Spleen (tissue), 11 donors: ENCODE data around the gene RNF11. TPM values are rescaled to one million over a fixed set of nuclear protein-coding genes. Genes with fewer than 3 reads are reported as not detected.
"Not testable (repeated sequence)": the region's sequence is repeated elsewhere in the genome, so short reads cannot be mapped to it uniquely, and the experiment has no call there.

Experiments used
- DNase-seq: peaks from one replicate; pipeline ENCODE4 v3.0.0-alpha.2; 2020
- H3K27ac ChIP-seq, 8 donors: fragments of 200-600 bp; sonication (generic) in 7 of 8; 1 replicate in 4 of 8; 2 replicates in 4 of 8; pipeline versions ENCODE4 v1.5.0 to v1.8.0; 2016 to 2021; ENCODE audit warnings: inconsistent platforms in 4 of 8, mild to moderate bottlenecking in 4 of 8, moderate library complexity in 1 of 8
- H3K27me3 ChIP-seq, 7 donors: fragments of 200-600 bp; sonication (generic) in 6 of 7; replicated peaks in 1 of 7; 1 replicate in 4 of 7; 2 replicates in 3 of 7; pipeline versions ENCODE4 v1.5.0 to v1.8.0; 2016 to 2021; ENCODE audit warnings: inconsistent platforms in 3 of 7, mild to moderate bottlenecking in 1 of 7
- H3K36me3 ChIP-seq, 6 donors: fragments of 200-600 bp; sonication (generic) in 5 of 6; 1 replicate in 4 of 6; 2 replicates in 2 of 6; pipeline versions ENCODE4 v1.5.0 to v1.8.0; 2016 to 2021; ENCODE audit warnings: inconsistent platforms in 2 of 6
- H3K4me1 ChIP-seq, 6 donors: fragments of 200-600 bp; sonication (generic) in 5 of 6; 1 replicate in 3 of 6; 2 replicates in 3 of 6; pipeline versions ENCODE4 v1.5.0 to v1.8.0; 2016 to 2021; ENCODE audit warnings: inconsistent platforms in 3 of 6
- H3K4me3 ChIP-seq, 8 donors: fragments of 200-600 bp; sonication (generic) in 7 of 8; 1 replicate in 4 of 8; 2 replicates in 4 of 8; pipeline versions ENCODE4 v1.5.0 to v1.8.0; 2016 to 2021; ENCODE audit warnings: inconsistent platforms in 4 of 8, mild to moderate bottlenecking in 4 of 8, moderate library complexity in 2 of 8
- H3K9me3 ChIP-seq, 8 donors: fragments of 200-600 bp; sonication (generic) in 7 of 8; 1 replicate in 4 of 8; 2 replicates in 4 of 8; pipeline versions ENCODE4 v1.5.0 to v1.8.0; 2016 to 2021; ENCODE audit warnings: inconsistent platforms in 4 of 8
- CTCF ChIP-seq, 11 experiments: fragments of 200-600 bp in 7 of 11; fragments of 450-650 bp in 4 of 11; sonication (generic) in 4 of 11; IDR thresholded peaks in 8 of 11; conservative IDR thresholded peaks in 3 of 11; 1 replicate in 7 of 11; 2 replicates in 4 of 11; pipeline versions ENCODE4 v1.4.0 to v1.8.0; 2016 to 2021; ENCODE audit warnings: antibody characterized with exemption in 11 of 11, inconsistent platforms in 4 of 11, mild to moderate bottlenecking in 1 of 11
- POLR2A ChIP-seq, 3 donors: fragments of 450-650 bp; IDR thresholded peaks; one replicate each; pipeline ENCODE4 v1.5.1; 2017; ENCODE audit warnings: antibody characterized with exemption in 3 of 3, mild to moderate bottlenecking in 1 of 3
- POLR2AphosphoS5 ChIP-seq, 3 donors: sonication (generic); formaldehyde crosslinking; IDR thresholded peaks; one replicate each; pipeline ENCODE4 v1.5.1; 2017; ENCODE audit warnings: antibody characterized with exemption in 3 of 3
- WGBS, 5 donors: extraction: QIAGEN DNeasy Blood & Tissue Kit in 3 of 5; methylation state at CpG; one replicate each; pipeline versions ENCODE4 v1.1.5 to v1.1.7; 2013 to 2018; 5-methylcytosine and 5-hydroxymethylcytosine counted together
- intact Hi-C: fragments of 100-400 bp; cut with DNase I; formaldehyde crosslinking; loops from one replicate; pipeline ENCODE4 v1.15.0; 2023; ENCODE audit warnings: low total_unique reads
- polyA plus RNA-seq, 3 donors: library from polyadenylated mRNA; stranded (reverse); fragments of 200-250 nt; gene quantifications; one replicate each; pipeline ENCODE4 v1.2.1, GENCODE V29; 2013
- total RNA-seq, 7 donors: library from RNA; depleted of rRNA in 3 of 7; stranded (reverse); fragments of >200 nt in 3 of 7; fragmentation: NEBNext Ultra II Directional in 4 of 7; extraction: Animal tissue kit (Norgen Biotek cat#: 25700) in 4 of 7; gene quantifications; one replicate each; pipeline versions ENCODE4 v1.1.0 to v1.2.1, GENCODE V29; 2016 to 2021
- donor health status: healthy with polysubstance abuse.
- donor health status: DM: no; HTN: no; CAD: no; lungs with moderate emphysema.
- donor health status: DM: no; HTN: no; CAD: no.
- donor health status: Bipolar disorder and iron deficiency.
- donor health status: healthy.
- donor health status: DM: no; HTN: no; CAD: no.
- donor health status: DM: yes; HTN: yes; CAD: no.

Gene RNF11
- total and polyA plus RNA-seq, 10 donors: 21.4 to 111 (median 70.7) TPM

- H3K27me3 ChIP-seq: no peaks in the 10 kb centered on the region
- H3K27ac ChIP-seq: no peak overlapping the region
- no peaks in the 10 kb centered on the region for H3K4me1 ChIP-seq
- H3K36me3 ChIP-seq: no peaks in the 10 kb centered on the region
- no peak for TF ChIP-seq CTCF (IDR thresholded peaks at IDR 0.05 in 8 of 11, conservative IDR thresholded peaks at IDR 0.05 in 3 of 11)
- TF ChIP-seq POLR2A (IDR thresholded peaks at IDR 0.05): no peak
- no peak overlapping the region for H3K4me3 ChIP-seq
- H3K9me3 ChIP-seq: no peaks in the 10 kb centered on the region
- intact Hi-C loops: no loop called here
- 87 to 96% (median 92%) methylated on average over 6 of the region's 6 CpGs for WGBS, 5 donors
- DNase-seq: no peak
These were observed 11.8 kb upstream of the RNF11 start for GRCh38 chr1:51224255-51224654.

- DNase-seq, H3K36me3 ChIP-seq, H3K27me3 ChIP-seq, H3K9me3 ChIP-seq, H3K27ac ChIP-seq, intact Hi-C loops, H3K4me1 ChIP-seq, H3K4me3 ChIP-seq: not testable (repeated sequence)
- 83 to 91% (median 86%) methylated on average over 15 of the region's 15 CpGs for WGBS, 5 donors
These were observed 8.7 kb upstream of the RNF11 start for GRCh38 chr1:51227231-51227960.

GRCh38 chr1:51228471-51228870 is 7.6 kb upstream of the RNF11 start:
- H3K9me3 ChIP-seq, intact Hi-C loops, H3K36me3 ChIP-seq, H3K4me3 ChIP-seq, H3K27me3 ChIP-seq, DNase-seq, H3K4me1 ChIP-seq, H3K27ac ChIP-seq: not testable (repeated sequence)
- 85 to 92% (median 88%) methylated on average over 10 to 11 of the region's 11 CpGs for WGBS, 5 donors

GRCh38 chr1:51230501-51231078 is 5.5 kb upstream of the RNF11 start:
- Histone ChIP-seq H3K4me3 (no peak overlapping the region), H3K4me1 (peaks cover 13 to 19% (median 15%) of the 10 kb centered on the region in 6 donors), H3K27me3 (no peaks in the 10 kb centered on the region), H3K9me3 (no peaks in the 10 kb centered on the region), H3K36me3 (no peaks in the 10 kb centered on the region), H3K27ac (no peak overlapping the region)
- TF ChIP-seq POLR2A (IDR thresholded peaks at IDR 0.05): no peak
- no peak for TF ChIP-seq CTCF (IDR thresholded peaks at IDR 0.05 in 8 of 11, conservative IDR thresholded peaks at IDR 0.05 in 3 of 11)
- no peak for TF ChIP-seq POLR2AphosphoS5 (IDR thresholded peaks at IDR 0.05)
- intact Hi-C loops: no loop called here
- DNase-seq: no peak
- WGBS, 5 donors: 84 to 93% (median 91%) methylated on average over 5 of the region's 5 CpGs

GRCh38 chr1:51231120-51231519 is 5.0 kb upstream of the RNF11 start:
- H3K4me1 ChIP-seq: peaks cover 15 to 23% (median 19%) of the 10 kb centered on the region in 6 donors
- no peak overlapping the region for H3K4me3 ChIP-seq
- DNase-seq: no peak
- WGBS, 5 donors: 70 to 93% (median 78%) methylated on average over 3 of the region's 3 CpGs
- H3K36me3 ChIP-seq: no peaks in the 10 kb centered on the region
- no peaks in the 10 kb centered on the region for H3K27me3 ChIP-seq
- TF ChIP-seq CTCF (IDR thresholded peaks at IDR 0.05 in 8 of 11, conservative IDR thresholded peaks at IDR 0.05 in 3 of 11) (no peak), POLR2A (IDR thresholded peaks at IDR 0.05) (no peak), POLR2AphosphoS5 (IDR thresholded peaks at IDR 0.05) (no peak)
- H3K9me3 ChIP-seq: no peaks in the 10 kb centered on the region
- no peak overlapping the region for H3K27ac ChIP-seq
- intact Hi-C loops: no loop called here
